Progenitor cell of endocrine pancreas (in vitro differentiated cells): ENCODE measurements around the gene FAM174B. TPM values are rescaled to one million over a fixed set of nuclear protein-coding genes. Genes with fewer than 3 reads are reported as not detected.

Experiments used
- DNase-seq: peaks from one replicate; pipeline ENCODE4 v3.0.0; 2021; ENCODE audit warnings: low spot score; ENCODE audit not compliant: unreplicated experiment
- H3K27ac Mint-ChIP-seq: 2 replicates; pipeline ENCODE4 v1.8.0; 2021; ENCODE audit warnings: mild to moderate bottlenecking, moderate library complexity, mixed read lengths
- H3K27me3 Mint-ChIP-seq: 2 replicates; pipeline ENCODE4 v1.8.0; 2021; ENCODE audit warnings: mixed read lengths
- H3K36me3 Mint-ChIP-seq: 2 replicates; pipeline ENCODE4 v1.8.0; 2022; ENCODE audit warnings: mixed read lengths; ENCODE audit not compliant: insufficient read depth
- H3K4me1 Mint-ChIP-seq: 2 replicates; pipeline ENCODE4 v1.8.0; 2021; ENCODE audit warnings: low read depth, mixed read lengths
- H3K4me3 Mint-ChIP-seq: 2 replicates; pipeline ENCODE4 v1.8.0; 2021; ENCODE audit warnings: low read depth, mild to moderate bottlenecking, moderate library complexity, mixed read lengths
- H3K9me3 Mint-ChIP-seq: 2 replicates; pipeline ENCODE4 v1.8.0; 2021; ENCODE audit warnings: low read depth, mixed read lengths
- CTCF ChIP-seq: fragments of 200-600 bp; sonication (generic); IDR thresholded peaks from one replicate; pipeline ENCODE4 v1.5.0; 2021; ENCODE audit warnings: antibody characterized with exemption, mild to moderate bottlenecking; ENCODE audit not compliant: unreplicated experiment
- total RNA-seq: library from RNA; stranded (reverse); gene quantifications from 2 replicates; pipeline ENCODE4 v1.2.1, GENCODE V29; 2021

Gene FAM174B
- total RNA-seq, 1 donor from 2014 or later: 37.0 TPM

DNA sequence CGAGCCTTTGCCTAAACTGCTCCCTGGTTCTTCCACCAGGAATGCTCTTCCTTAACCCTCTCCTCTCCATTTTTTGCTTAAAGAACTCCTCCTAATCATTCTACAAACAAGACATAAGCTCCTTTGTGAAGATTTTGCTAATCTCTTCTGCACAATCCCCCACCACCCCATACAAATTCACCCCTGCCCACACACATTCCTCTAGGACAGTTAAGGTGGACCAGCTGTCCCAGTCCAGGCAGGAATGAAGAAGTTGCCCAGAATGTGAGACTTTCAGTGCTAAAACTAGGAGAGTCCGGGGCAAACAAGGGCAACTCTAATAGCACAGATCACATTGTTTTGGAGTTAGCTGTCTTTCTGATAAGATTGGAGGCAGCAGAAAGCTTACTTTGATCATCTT, 13.9 kb upstream of the FAM174B start:
- no peak for TF ChIP-seq CTCF
- H3K4me1 Mint-ChIP-seq: peaks cover 43% of the 10 kb centered on the region
- peak overlapping the region; percentile 23 for H3K27ac Mint-ChIP-seq
- H3K36me3 Mint-ChIP-seq: no peaks in the 10 kb centered on the region
- H3K9me3 Mint-ChIP-seq: no peaks in the 10 kb centered on the region
- peaks cover 19% of the 10 kb centered on the region for H3K27me3 Mint-ChIP-seq
- H3K4me3 Mint-ChIP-seq: no peak overlapping the region
- DNase-seq: no peak

GRCh38 chr15:92668620-92669019, 13.0 kb upstream of the FAM174B start:
- Mint-ChIP-seq H3K27ac (no peak overlapping the region), H3K4me3 (no peak overlapping the region), H3K9me3 (no peaks in the 10 kb centered on the region), H3K4me1 (peaks cover 40% of the 10 kb centered on the region), H3K36me3 (no peaks in the 10 kb centered on the region), H3K27me3 (peaks cover 19% of the 10 kb centered on the region)
- no peak for TF ChIP-seq CTCF
- no peak for DNase-seq

DNA sequence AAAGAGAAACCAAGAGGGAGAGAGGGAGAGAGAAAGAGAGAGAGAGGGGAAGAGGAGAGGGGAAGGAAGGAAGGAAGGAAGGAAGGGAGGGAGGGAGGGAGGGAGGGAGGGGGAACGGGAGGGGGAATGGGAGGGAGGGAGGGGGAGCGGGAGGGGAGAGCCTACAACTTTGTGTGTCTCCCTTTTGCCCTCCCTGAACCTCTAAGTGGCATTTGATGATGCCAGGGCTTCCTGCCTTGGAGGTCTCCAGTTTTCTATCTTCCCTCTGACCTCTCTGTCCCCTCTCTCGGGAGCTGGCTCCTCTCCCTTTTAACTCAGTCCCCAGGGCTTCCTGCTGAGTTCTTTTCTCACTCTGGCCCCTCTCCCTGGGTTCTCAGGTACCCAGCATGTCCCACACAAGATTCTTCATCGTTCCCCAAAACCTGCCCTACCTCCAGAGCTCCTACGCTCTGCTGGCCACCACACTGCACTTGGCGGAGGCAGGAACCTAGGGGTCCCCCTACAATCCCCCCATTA, 12.5 kb upstream of the FAM174B start:
- TF ChIP-seq CTCF: no peak
- no peak for DNase-seq
- no peaks in the 10 kb centered on the region for H3K36me3 Mint-ChIP-seq
- peak overlapping the region; percentile 79 for H3K27ac Mint-ChIP-seq
- no peaks in the 10 kb centered on the region for H3K9me3 Mint-ChIP-seq
- H3K4me1 Mint-ChIP-seq: peaks cover 35% of the 10 kb centered on the region
- no peak overlapping the region for H3K4me3 Mint-ChIP-seq
- peaks cover 19% of the 10 kb centered on the region for H3K27me3 Mint-ChIP-seq

- peak overlapping the region; percentile 88 for H3K27ac Mint-ChIP-seq
- no peaks in the 10 kb centered on the region for H3K9me3 Mint-ChIP-seq
- no peaks in the 10 kb centered on the region for H3K36me3 Mint-ChIP-seq
- peaks cover 18% of the 10 kb centered on the region for H3K27me3 Mint-ChIP-seq
- H3K4me1 Mint-ChIP-seq: peaks cover 29% of the 10 kb centered on the region
- no peak for TF ChIP-seq CTCF
- H3K4me3 Mint-ChIP-seq: peak overlapping the region; percentile 9
- no peak for DNase-seq
Measured at GRCh38 chr15:92667287-92667904, 11.8 kb upstream of the FAM174B start.

DNA sequence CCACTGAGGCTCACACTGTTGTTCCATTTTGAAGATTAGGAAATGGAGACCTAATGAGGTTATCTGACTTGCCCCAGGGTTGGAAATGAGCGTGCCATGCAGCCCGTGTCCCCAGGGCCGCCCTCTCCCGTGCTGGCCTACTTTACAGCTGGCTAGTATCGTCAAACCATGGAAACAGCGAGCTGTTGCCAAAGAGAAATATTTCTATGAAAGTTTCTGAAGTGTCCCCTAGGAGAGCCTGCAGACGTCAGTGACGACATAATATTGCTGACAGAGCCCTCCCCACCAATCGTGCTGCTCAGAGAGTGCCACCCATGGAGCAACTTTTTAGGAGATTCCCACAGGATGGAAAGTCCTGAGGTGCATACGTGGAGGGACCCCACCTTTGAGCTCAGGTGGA, 11.2 kb upstream of the FAM174B start:
- TF ChIP-seq CTCF: no peak
- DNase-seq: no peak
- peaks cover 17% of the 10 kb centered on the region for H3K27me3 Mint-ChIP-seq
- H3K36me3 Mint-ChIP-seq: no peaks in the 10 kb centered on the region
- peaks cover 28% of the 10 kb centered on the region for H3K4me1 Mint-ChIP-seq
- no peak overlapping the region for H3K27ac Mint-ChIP-seq
- H3K4me3 Mint-ChIP-seq: no peak overlapping the region
- H3K9me3 Mint-ChIP-seq: no peaks in the 10 kb centered on the region
